HG03442 (cell line): ENCODE measurements around the gene TMEM187.
"Not testable (repeated sequence)": the region's sequence is repeated elsewhere in the genome, so short reads cannot be mapped to it uniquely, and the experiment has no call there.

Experiments used
- ATAC-seq: cut with Tn5 transposase; IDR thresholded peaks from one replicate; pipeline ENCODE4 v1.9.1; 2021; ENCODE audit warnings: mild to moderate bottlenecking, moderate library complexity; ENCODE audit not compliant: unreplicated experiment

TMEM187 gene

GRCh38 chrX:153970357-153971123, 2.0 kb upstream of the TMEM187 start:
- no peak for ATAC-seq

DNA sequence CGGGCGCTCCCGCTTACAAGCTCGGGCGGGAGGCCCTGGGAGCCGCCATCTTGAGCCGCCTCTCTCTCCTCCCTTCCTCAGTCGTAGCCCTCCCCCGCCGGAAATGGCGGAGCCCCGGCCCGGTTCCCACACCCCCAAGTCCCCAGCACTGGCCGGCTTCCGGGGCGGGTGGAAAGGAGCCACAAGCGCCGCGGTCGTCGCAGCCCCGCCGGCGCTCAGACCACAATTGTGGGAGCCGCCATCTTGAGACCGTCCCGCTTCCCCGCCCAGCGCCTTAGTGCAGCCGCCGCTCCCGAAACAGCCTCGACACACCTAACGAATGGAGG, 1.5 kb upstream of the TMEM187 start:
- ATAC-seq = peak; percentile 24

DNA sequence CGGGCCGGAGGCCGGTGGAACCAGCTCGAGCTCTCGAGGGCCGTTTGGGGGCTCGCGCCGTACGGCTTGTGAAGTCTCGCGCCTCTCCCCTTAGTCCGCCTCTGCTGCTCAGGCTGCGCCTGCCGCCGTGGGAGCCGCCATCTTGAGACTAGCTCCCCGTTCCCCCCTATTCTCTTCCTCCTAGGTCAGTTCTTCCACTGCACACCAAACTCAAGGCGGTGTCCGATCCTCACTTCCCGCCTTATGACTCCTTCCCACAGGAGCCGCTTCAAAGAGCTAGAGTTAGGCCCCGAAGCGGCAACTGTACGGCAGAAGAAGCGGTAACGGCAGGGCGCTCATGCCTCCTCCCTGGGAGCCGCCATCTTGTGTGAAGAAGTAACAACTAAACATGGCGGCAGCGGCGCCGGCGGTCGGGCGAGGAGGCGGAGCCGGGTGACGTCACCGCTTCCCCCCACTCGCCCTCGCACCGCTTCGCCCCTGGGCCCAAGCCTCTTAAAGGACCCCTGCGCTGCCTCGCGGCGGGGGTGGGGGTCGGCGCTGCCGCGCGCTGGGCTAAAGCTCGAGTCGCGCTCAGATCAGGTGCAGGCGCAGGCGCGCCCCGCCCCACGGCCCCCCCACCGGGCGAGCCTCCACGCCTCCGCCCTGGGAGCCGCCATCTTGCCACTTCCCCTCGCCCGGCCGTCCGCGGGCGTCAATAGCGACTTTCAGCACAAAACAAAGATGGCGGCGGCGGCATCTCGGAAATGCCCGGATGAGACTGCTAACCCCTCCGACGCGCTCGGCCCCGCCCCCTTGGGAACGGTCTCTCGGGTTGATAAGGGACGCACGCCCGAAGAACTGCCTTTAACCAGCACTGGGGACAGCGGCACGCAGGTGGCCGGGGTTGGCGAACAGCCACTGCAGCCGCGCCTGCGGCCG, 845 bp upstream of the TMEM187 start, which contains the start of gene HCFC1:
TSS of gene HCFC1 (minus strand) at position 369 of the 918 bp plus-strand sequence. CDS start 978 bp downstream, outside the sequence.
- ATAC-seq = peak; percentile 32

GRCh38 chrX:153973127-153974002, 811 bp downstream of the TMEM187 start:
- no peak for ATAC-seq

DNA sequence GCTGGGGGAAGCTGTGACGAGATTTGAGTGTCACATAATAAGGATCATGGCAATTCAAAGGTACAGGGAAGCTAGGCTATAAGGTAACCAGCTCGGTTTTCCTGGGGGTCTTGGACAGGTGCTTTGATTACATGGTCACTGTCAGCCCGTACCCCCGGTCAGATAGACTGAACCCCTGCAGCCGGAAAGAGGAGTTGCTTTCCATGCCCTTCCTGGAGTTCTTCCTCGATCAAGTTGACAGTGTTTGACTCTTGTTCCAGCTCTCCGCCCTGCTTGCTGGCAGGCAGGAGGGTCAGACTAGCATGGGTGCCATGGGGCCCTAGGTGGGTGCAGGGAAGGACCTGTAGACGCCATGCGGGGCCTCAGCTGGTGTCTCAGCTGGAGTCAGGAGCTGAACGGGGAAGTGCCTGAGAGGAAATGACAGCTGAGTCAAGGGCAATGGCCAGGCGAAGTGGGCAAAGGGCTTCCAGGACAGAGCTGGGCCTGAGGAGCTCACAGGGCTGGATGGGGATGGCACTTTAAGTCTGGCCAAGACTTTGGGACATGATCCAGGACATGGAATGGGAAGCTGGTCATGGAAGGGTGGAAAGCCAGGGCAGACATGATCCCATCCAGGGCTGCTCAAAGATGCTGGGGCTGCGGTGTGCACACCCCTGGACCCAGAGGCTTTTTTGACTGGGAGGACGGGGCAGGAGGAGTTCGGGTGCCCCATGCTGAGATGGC, 1.6 kb downstream of the TMEM187 start:
- no peak for ATAC-seq

DNA sequence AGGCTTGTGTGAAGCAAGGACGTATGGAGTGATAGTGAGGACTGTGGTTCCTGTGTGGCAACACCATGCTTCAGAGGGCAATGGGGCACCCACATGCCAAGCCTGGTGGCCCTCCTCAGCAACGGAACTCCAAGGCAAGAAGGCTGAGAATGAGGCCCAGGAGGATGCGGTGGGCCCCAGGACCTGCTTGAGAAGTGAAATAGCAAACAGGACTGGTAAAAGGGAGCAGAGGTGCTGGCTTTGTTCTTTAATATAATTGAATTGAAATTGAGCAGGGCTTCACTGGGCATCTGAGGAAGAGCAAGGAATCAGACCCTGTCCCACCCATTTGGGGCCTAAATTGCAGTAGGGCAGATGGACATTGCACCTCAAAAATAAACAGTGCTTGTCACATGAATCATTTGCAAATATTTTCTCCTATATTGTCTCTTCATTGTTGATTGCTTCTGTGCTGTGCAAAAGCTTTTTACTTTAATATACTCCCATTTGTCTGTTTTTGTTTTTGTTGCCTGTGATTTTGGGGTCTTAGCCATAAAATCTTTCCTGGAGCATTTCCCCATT, 2.3 kb downstream of the TMEM187 start:
- ATAC-seq = no peak

DNA sequence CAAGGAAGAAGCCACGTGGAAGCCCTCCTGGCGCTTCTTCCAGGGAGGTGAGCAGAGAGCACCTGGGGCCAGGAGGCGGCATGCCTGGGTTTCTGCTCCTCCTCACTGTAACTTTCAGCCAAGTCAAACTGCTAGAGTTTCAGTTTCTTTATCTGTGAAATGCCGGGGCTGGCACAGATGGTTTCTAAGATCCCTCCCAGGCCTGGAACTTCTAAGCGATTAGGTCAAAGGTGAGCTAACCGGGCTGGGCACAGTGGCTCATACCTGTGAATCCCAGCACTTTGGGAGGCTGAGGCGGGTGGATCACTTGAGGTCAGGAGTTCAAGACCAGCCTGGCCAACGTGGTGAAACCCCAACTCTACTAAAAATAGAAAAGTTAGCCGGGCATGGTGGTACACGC, 7.8 kb downstream of the TMEM187 start:
- not testable (repeated sequence) for ATAC-seq

- no peak for ATAC-seq
Measured at GRCh38 chrX:153981231-153981630, 8.7 kb downstream of the TMEM187 start.

GRCh38 chrX:153981771-153982533, 9.4 kb downstream of the TMEM187 start:
- ATAC-seq = no peak

- no peak for ATAC-seq
Measured at GRCh38 chrX:153983321-153983801, 10.8 kb downstream of the TMEM187 start.

DNA sequence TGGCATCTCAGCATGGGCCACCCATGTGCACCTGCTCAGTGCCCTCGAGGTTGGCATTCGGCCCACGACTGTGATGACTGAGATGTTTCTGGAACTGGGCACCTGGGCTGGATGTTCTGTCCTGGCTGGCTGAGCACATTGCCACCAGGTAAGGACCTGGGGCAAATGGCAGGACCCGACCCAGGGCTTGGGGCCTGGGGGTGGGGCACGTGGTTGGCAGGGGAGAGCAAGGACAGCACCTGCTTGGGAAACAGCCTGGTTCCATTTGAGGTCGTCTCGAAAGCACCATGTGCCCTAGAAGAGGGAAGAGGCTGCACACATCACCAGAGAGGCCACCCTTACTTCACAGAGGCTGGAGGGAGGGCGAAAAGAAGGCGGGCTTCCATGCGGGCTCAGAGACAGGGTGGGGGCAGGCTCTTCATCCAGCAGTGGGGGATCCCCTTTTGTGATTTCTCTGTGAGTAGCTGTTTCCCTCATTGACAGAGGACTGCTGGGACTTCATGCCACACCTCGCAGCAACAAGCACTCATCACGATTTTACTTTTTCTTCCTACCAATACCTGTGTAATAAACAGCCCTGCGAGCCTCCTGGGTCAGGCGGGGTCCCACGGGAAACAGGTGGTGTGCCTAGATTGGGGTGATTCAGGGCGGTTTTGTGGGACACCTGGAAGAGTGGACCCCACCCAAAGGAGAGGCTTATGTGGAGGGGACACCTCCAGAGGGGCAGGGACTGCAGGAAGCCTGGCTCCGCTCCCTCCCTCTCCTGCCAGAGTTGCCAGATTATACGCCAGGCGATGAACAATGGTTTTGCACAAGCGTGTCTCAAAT, 12.0 kb downstream of the TMEM187 start:
- ATAC-seq = no peak

GRCh38 chrX:153988493-153988892, 15.9 kb downstream of the TMEM187 start:
- ATAC-seq = no peak

DNA sequence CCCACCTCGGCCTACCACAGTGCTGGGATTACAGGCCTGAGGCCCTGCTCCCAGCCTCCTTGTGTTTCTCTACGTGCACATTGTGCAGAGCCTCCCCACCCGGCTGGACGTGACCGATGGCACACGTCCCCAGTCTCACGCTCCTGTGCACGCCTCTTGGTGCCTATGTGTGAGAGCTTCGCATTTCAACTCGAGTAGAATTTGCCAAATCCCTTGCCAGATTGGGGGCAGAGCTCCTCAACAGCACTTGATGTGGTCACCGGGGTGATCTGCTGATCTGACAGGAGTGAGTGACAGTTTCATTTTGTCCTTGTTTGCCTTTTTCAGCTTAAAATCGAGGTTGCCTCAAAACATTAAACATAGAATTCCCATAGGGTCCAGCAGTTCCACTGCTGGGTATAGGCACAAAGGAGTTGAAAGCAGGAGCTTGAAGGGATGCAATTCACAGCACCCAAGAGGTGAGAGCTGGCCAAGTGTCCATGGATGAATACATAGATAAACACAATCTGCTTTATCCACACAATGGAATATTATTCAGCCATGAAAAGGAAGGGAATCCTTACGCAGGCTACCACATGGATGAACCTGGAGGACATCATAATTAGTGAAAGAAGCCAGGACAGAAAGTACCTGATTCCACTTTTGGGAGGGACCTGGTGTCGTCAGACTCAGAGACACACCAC, 17.6 kb downstream of the TMEM187 start:
- no peak for ATAC-seq

- no peak for ATAC-seq
Measured at GRCh38 chrX:153991013-153991580, 18.5 kb downstream of the TMEM187 start.

DNA sequence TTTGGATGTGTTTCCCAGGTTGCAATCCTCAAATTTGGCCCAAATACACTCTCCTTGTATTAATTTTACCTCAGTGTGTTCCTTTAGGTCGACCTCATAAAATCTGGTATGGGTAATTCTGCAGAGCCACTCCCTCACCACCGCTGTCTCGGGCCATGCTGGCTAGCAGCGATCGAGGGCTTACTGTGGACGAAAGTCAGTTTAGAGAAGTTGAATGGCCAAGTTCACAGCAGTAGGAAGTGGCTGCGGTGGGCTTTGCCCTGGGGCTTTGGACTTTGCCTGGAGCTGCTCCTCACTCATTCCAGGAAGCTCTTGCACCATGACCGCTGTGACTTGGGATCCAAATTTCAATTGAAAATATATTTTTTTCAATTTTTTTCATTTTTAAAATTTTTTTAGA, 19.6 kb downstream of the TMEM187 start:
- no peak for ATAC-seq

DNA sequence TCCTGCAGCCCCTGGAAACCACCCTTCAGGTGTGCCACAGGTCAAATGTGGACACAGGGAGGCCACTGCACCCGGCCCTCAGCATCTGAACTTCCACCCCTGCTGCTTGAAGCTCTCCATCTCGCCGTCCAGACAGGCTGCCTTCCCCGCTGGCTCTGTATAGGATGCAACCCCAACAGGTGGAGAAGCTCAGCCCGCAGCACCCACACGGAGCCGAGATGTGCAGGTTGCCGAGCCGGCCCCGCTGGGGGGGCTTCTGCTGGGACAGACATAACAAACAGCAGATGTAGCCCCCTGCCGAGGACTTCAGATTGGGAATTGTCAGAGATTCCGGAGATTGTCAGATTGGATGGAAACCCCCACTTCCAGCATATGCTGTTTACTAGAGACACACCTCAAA, 20.5 kb downstream of the TMEM187 start:
- no peak for ATAC-seq

GRCh38 chrX:153993978-153994377, 21.4 kb downstream of the TMEM187 start:
- no peak for ATAC-seq
